GM19438 (cell line): ENCODE data around the gene ADAMTS16.

Experiments used
- ATAC-seq: cut with Tn5 transposase; IDR thresholded peaks from one replicate; pipeline ENCODE4 v1.9.1; 2021; ENCODE audit warnings: low read depth; ENCODE audit not compliant: unreplicated experiment

The ADAMTS16 gene

GRCh38 chr5:5220901-5221631 lies 80.9 kb downstream of the ADAMTS16 start:
- no peak for ATAC-seq

GRCh38 chr5:5221724-5222123 lies 81.6 kb downstream of the ADAMTS16 start:
- ATAC-seq, result no peak

- no peak for ATAC-seq
These were observed 91.4 kb downstream of the ADAMTS16 start for GRCh38 chr5:5231576-5231975.

GRCh38 chr5:5234912-5235311 lies 94.8 kb downstream of the ADAMTS16 start:
- no peak for ATAC-seq

GRCh38 chr5:5235685-5236084 lies 95.6 kb downstream of the ADAMTS16 start:
- no peak for ATAC-seq

- ATAC-seq, result no peak
These were observed 99.1 kb downstream of the ADAMTS16 start for GRCh38 chr5:5239191-5239590.

- ATAC-seq, result no peak
These were observed 100.1 kb downstream of the ADAMTS16 start for GRCh38 chr5:5240234-5240633.

- no peak for ATAC-seq
These were observed 101.9 kb downstream of the ADAMTS16 start for GRCh38 chr5:5242056-5242455.

GRCh38 chr5:5246736-5247135 lies 106.6 kb downstream of the ADAMTS16 start:
- ATAC-seq, result no peak

GRCh38 chr5:5250758-5251157 lies 110.6 kb downstream of the ADAMTS16 start:
- ATAC-seq, result no peak

- ATAC-seq, result no peak
These were observed 112.0 kb downstream of the ADAMTS16 start for GRCh38 chr5:5252106-5252505.

- ATAC-seq, result no peak
These were observed 117.2 kb downstream of the ADAMTS16 start for GRCh38 chr5:5257353-5257752.

GRCh38 chr5:5258564-5258963 lies 118.4 kb downstream of the ADAMTS16 start:
- ATAC-seq, result no peak

- no peak for ATAC-seq
These were observed 124.6 kb downstream of the ADAMTS16 start for GRCh38 chr5:5264727-5265126.

GRCh38 chr5:5266297-5266696 lies 126.2 kb downstream of the ADAMTS16 start:
- ATAC-seq, result no peak

- ATAC-seq, result no peak
These were observed 130.0 kb downstream of the ADAMTS16 start for GRCh38 chr5:5270161-5270560.

- no peak for ATAC-seq
These were observed 131.0 kb downstream of the ADAMTS16 start for GRCh38 chr5:5270958-5271785.

GRCh38 chr5:5271786-5272321 lies 131.7 kb downstream of the ADAMTS16 start:
- ATAC-seq, result no peak

GRCh38 chr5:5273398-5273797 lies 133.3 kb downstream of the ADAMTS16 start:
- ATAC-seq, result no peak

- ATAC-seq, result no peak
These were observed 133.8 kb downstream of the ADAMTS16 start for GRCh38 chr5:5273976-5274375.

- no peak for ATAC-seq
These were observed 135.1 kb downstream of the ADAMTS16 start for GRCh38 chr5:5275211-5275610.

- ATAC-seq, result no peak
These were observed 136.3 kb downstream of the ADAMTS16 start for GRCh38 chr5:5276430-5276829.
